GM12878 (cell line): Measurements from ENCODE around the gene TNFRSF8. TPM values are rescaled to one million over a fixed set of nuclear protein-coding genes. Genes with fewer than 3 reads are reported as not detected.
A peak's percentile ranks its signal among the peaks of the same experiment; 100 is the strongest.

ENCODE experiments used
- ATAC-seq: fragments of 200-7000 bp; cut with Tn5 transposase; 3 replicates; pipeline ENCODE4 v1.9.1; 2020; ENCODE audit warnings: mild to moderate bottlenecking, moderate library complexity
- BruUV-seq: library from RNA; stranded (reverse); fragments of 400-500 nt; replicated peaks from 2 replicates; lab custom pipeline; 2021; lab: Mats Ljungman, UMichigan
- CTCF ChIA-PET: fragments of 300-600 bp; sonication (Branson Sonifier 250); formaldehyde crosslinking; extraction: SDS; loops from one replicate; lab custom pipeline; 2021; ENCODE audit warnings: inconsistent platforms; lab: Yijun Ruan, JAX
- POLR2A ChIA-PET: fragments of 350-600 bp; formaldehyde crosslinking; extraction: SDS; loops from one replicate; lab custom pipeline; 2021; ENCODE audit warnings: inconsistent platforms; lab: Charles Lee
- RAD21 ChIA-PET: fragments of 300-600 bp; sonication (Branson Sonifier 250); formaldehyde crosslinking; loops from one replicate; lab custom pipeline; 2023; ENCODE audit warnings: antibody characterized with exemption; ENCODE audit not compliant: unreplicated experiment; lab: Charles Lee
- SMC1A ChIA-PET: fragments of 300-600 bp; sonication (Branson Sonifier 250); formaldehyde crosslinking; loops from one replicate; lab custom pipeline; 2023; ENCODE audit not compliant: unreplicated experiment, uncharacterized antibody; lab: Charles Lee
- DNase-seq: peaks from one replicate; pipeline ENCODE4 v3.0.0-alpha.2; 2011; ENCODE audit warnings: low read depth, low spot score
- FAIRE-seq: peaks from 3 replicates; lab custom pipeline; 2011; peaks lifted over from hg19 to GRCh38; lab: Jason Lieb, UNC
- H2AFZ ChIP-seq: 2 replicates; pipeline ENCODE4 v1.6.0; 2011; ENCODE audit warnings: low read depth, low read length, control low read depth; ENCODE audit not compliant: control insufficient read depth
- H3K27ac ChIP-seq: 2 replicates; pipeline ENCODE4 v1.5.1; 2011; ENCODE audit warnings: control low read depth; ENCODE audit not compliant: control insufficient read depth, insufficient read depth
- H3K27me3 ChIP-seq, 2 experiments: replicated peaks in 1 of 2; 2 replicates each; pipeline versions ENCODE4 v1.6.0 to v1.6.1; 2011; ENCODE audit warnings: low read length in 1 of 2; ENCODE audit not compliant: control insufficient read depth in 2 of 2, insufficient read depth in 2 of 2
- H3K36me3 ChIP-seq, 2 experiments: 2 replicates each; pipeline ENCODE4 v1.5.1; 2011; ENCODE audit warnings: low read length in 1 of 2; ENCODE audit not compliant: control insufficient read depth in 2 of 2, insufficient read depth in 2 of 2
- H3K4me1 ChIP-seq: 2 replicates; pipeline ENCODE4 v1.6.1; 2011; ENCODE audit warnings: mild to moderate bottlenecking, low read length, moderate library complexity, mixed read lengths; ENCODE audit not compliant: control insufficient read depth, insufficient read depth
- H3K4me2 ChIP-seq: 2 replicates; pipeline ENCODE4 v1.6.0; 2011; ENCODE audit warnings: control low read depth; ENCODE audit not compliant: control insufficient read depth, insufficient read depth
- H3K4me3 ChIP-seq: fragments of 200-600 bp; sonication (generic); 2 replicates; pipeline ENCODE4 v1.5.1; 2016
- H3K79me2 ChIP-seq: 2 replicates; pipeline ENCODE4 v1.6.0; 2011; ENCODE audit warnings: low read length; ENCODE audit not compliant: control insufficient read depth, insufficient read depth
- H3K9ac ChIP-seq: 2 replicates; pipeline ENCODE4 v1.8.0; 2011; ENCODE audit warnings: low read length, control low read depth, mixed read lengths; ENCODE audit not compliant: control insufficient read depth, insufficient read depth
- H3K9me3 ChIP-seq: replicated peaks from 3 replicates; pipeline ENCODE4 v1.5.1; 2011; ENCODE audit warnings: mild to moderate bottlenecking, low read length; ENCODE audit not compliant: control insufficient read depth, insufficient read depth
- H4K20me1 ChIP-seq: 2 replicates; pipeline ENCODE4 v1.6.0; 2011; ENCODE audit not compliant: control insufficient read depth, insufficient read depth
- CBX5 ChIP-seq: sonication (generic); IDR thresholded peaks from 2 replicates; pipeline ENCODE4 v1.6.1; 2016; ENCODE audit warnings: low read depth, moderate library complexity, mild to moderate bottlenecking, inconsistent platforms
- NFXL1 ChIP-seq: fragments of 450-650 bp; IDR thresholded peaks from 2 replicates; pipeline ENCODE4 v1.6.1; 2017; ENCODE audit warnings: antibody characterized with exemption, mild to moderate bottlenecking, borderline replicate concordance
- NR2F1 ChIP-seq: fragments of 450-650 bp; conservative IDR thresholded peaks from 2 replicates; pipeline ENCODE4 v1.6.1; 2017; ENCODE audit warnings: mild to moderate bottlenecking
- WGBS: methylation state at CpG from one replicate; pipeline ENCODE4 v1.1.6; 2016; ENCODE audit warnings: low lambda C conversion rate; ENCODE audit not compliant: insufficient replicate concordance, insufficient coverage; ENCODE audit errors: missing lambda C conversion rate; 5-methylcytosine and 5-hydroxymethylcytosine counted together
- in situ Hi-C: fragments of 300-500 bp; cut with MboI; formaldehyde crosslinking; loops from 9 replicates; pipeline ENCODE4 v1.14.3; 2018; ENCODE audit warnings: mixed read lengths
- intact Hi-C: fragments of 100-400 bp; cut with micrococcal nuclease; formaldehyde crosslinking; loops from one replicate; pipeline ENCODE4 v1.14.2; 2022; ENCODE audit not compliant: unreplicated experiment
- polyA plus RNA-seq, 11 experiments: library from polyadenylated mRNA; depleted of rRNA in 4 of 11; unstranded in 6 of 11; stranded (reverse) in 5 of 11; fragments of >200 nt; fragmentation: Nextera tagmentation in 4 of 11; fragmentation: Illumina TruSeq in 1 of 11; extraction: Ambion mirVana in 4 of 11; extraction: Trizol in 1 of 11; gene quantifications; 1 replicate in 1 of 11; 2 replicates in 10 of 11; pipeline versions ENCODE4 v1.2.1 to v1.2.3, GENCODE V29; 2011 to 2016; ENCODE audit warnings: inconsistent platforms in 2 of 11, missing spikeins in 2 of 11, low read depth in 1 of 11
- total RNA-seq, 4 experiments: library from RNA; depleted of rRNA in 3 of 4; stranded (reverse); fragments of >200 nt in 3 of 4; fragmentation: Illumina TruSeq in 1 of 4; extraction: Trizol in 1 of 4; gene quantifications; 2 replicates each; pipeline versions ENCODE4 v1.2.1 to v1.2.3, GENCODE V29; 2013 to 2021
- TF ChIP-seq, protein P1 (sequence below): fragments of 450-650 bp; IDR thresholded peaks from 2 replicates; pipeline ENCODE4 v1.6.1; 2017; ENCODE audit warnings: antibody characterized with exemption, mild to moderate bottlenecking, moderate library complexity
- TF ChIP-seq, protein P2 (sequence below): IDR thresholded peaks from 2 replicates; pipeline ENCODE4 v1.6.1; 2011; ENCODE audit warnings: borderline replicate concordance, low read depth, mild to moderate bottlenecking, moderate library complexity, low read length; ENCODE audit not compliant: insufficient read depth, poor library complexity, severe bottlenecking

The TNFRSF8 gene
- total and polyA plus RNA-seq, 10 of the 15 experiments (the other 5 are each of a cell fraction or from before 2014, with no cell fraction given) = 9.8 to 114 (median 58.8) TPM

DNA sequence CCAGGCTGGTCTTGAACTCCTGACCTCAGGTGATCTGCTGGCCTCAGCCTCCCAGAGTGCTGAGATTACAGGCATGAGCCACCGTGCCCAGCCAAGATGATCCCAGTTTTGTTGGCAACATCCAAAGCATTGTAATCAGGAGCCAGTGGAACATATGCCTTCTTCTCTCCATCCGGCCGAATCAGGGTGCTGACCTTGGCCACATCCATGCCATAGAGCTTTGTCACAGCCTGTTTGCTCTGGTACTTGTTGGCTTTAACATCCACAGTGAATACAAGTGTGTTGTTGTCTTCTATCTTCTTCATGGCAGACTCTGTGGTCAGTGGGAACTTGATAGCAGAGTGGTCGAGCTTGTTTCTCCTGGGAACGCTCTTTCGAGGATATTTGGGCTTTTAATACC is 17.1 kb downstream of the TNFRSF8 start:
- H3K4me3 ChIP-seq = no peak overlapping the region
- FAIRE-seq (no peak), DNase-seq (no peak)
- H3K9me3 ChIP-seq = peaks cover 9% of the 10 kb centered on the region; the same call in 2 of the 3 replicates
- in situ Hi-C loops (no loop called here), intact Hi-C loops (no loop called here)
- no peak overlapping the region for H2AFZ ChIP-seq
- no TSS peak for BruUV-seq
- peak overlapping the region; percentile 97 for H3K27ac ChIP-seq
- ChIA-PET POLR2A (interaction anchor here (0.6 to 8.0 kb wide), 10 partner anchors 8 to 172 kb away, joined by 4 to 134 read pairs (median 21); partner anchors contain the start of genes MIIP and TNFRSF8), RAD21 (interaction anchor here (0.9 to 4.0 kb wide), 14 partner anchors 8 to 159 kb away, joined by 3 to 120 read pairs (median 18); partner anchors contain the start of genes MIIP and TNFRSF8), CTCF (interaction anchor here (0.8 to 4.7 kb wide), 21 partner anchors 8 to 99 kb away, joined by 3 to 80 read pairs (median 19); partner anchors contain the start of genes MFN2, MIIP and TNFRSF8)
- no peaks in the 10 kb centered on the region for H3K27me3 ChIP-seq
- H3K36me3 ChIP-seq = peaks cover 7 to 18% of the 10 kb centered on the region in 2 experiments
- 90% methylated on average over 6 of the region's 6 CpGs for WGBS
- H3K4me2 ChIP-seq = peak overlapping the region; percentile 50
- H3K4me1 ChIP-seq = peaks cover 63% of the 10 kb centered on the region
- no peaks in the 10 kb centered on the region for H4K20me1 ChIP-seq
- TF ChIP-seq CBX5 (no peak), NR2F1 (0 out of 2 replicates have a peak, but pooled peaks have one; percentile 9)
- TF ChIP-seq, all 136 proteins: peak for 1
- Histone ChIP-seq H3K79me2 (peaks cover 86% of the 10 kb centered on the region), H3K9ac (no peak overlapping the region)
- no peak for ATAC-seq
- SMC1A ChIA-PET = interaction anchor here (0.8 to 5.3 kb wide), 16 partner anchors 9 to 165 kb away, joined by 3 to 106 read pairs (median 12); partner anchors contain the start of gene MIIP

DNA sequence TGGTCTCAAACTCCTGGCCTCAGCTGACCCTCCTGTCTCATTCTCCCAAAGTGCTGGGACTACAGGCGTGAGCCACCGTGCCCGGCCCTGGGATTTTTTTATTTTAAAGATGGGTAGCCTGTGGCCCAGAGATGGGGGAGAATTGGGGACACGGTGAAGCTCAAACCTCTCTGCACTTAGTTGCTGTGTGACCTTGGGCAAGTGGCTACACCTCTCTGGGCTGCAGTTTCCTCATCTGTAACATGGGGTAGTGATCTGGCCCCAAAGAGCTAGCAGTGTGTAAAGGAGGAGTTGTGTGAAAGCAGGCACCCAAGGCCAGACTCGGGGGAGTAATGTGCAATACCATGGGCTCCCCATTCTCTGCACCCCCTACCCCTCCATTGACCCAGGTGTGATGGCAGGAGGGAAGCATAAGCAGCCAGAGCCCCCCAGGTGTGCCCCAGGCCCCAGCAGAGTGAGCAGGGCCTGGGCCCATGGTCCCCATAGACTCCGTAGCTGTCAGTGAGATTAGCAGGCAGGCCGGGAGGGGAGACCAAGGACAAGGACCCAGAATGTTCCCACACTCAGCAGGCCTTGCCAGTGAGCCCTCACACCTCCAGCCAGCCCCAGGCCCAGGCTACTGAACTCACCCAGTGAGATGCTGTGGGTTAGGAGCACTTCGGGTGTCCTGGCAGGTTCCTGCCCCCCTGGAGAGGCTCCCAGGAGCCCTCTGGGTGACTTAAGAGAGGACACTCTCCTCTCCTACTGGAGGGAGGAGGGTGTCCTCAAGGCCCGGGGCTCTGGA is 17.9 kb downstream of the TNFRSF8 start:
- no peaks in the 10 kb centered on the region for H3K27me3 ChIP-seq
- H3K79me2 ChIP-seq = peaks cover 84% of the 10 kb centered on the region
- ChIA-PET CTCF (interaction anchor here (0.8 to 4.7 kb wide), 13 partner anchors 10 to 109 kb away, joined by 3 to 80 read pairs (median 22); partner anchors contain the start of genes MFN2 and MIIP), POLR2A (interaction anchor here (0.6 to 8.0 kb wide), 8 partner anchors 8 to 83 kb away, joined by 4 to 134 read pairs (median 28); partner anchors contain the start of genes MIIP and TNFRSF8), SMC1A (interaction anchor here (0.8 to 5.3 kb wide), 8 partner anchors 13 to 80 kb away, joined by 3 to 106 read pairs (median 27); partner anchors contain the start of gene MIIP), RAD21 (interaction anchor here (1.1 to 4.0 kb wide), 8 partner anchors 8 to 159 kb away, joined by 3 to 120 read pairs (median 48); partner anchors contain the start of genes MIIP and TNFRSF8)
- ATAC-seq = no peak
- intact Hi-C loops = no loop called here
- no peak for DNase-seq
- H3K9ac ChIP-seq = no peak overlapping the region
- H3K36me3 ChIP-seq = peaks cover 8 to 23% of the 10 kb centered on the region in 2 experiments
- no TSS peak for BruUV-seq
- in situ Hi-C loops = no loop called here
- FAIRE-seq = no peak
- H3K4me3 ChIP-seq = no peak overlapping the region
- H3K4me2 ChIP-seq = peak overlapping the region; percentile 44
- H4K20me1 ChIP-seq = no peaks in the 10 kb centered on the region
- peaks cover 59% of the 10 kb centered on the region for H3K4me1 ChIP-seq
- H3K9me3 ChIP-seq = peaks cover 9% of the 10 kb centered on the region; the same call in 2 of the 3 replicates
- H2AFZ ChIP-seq = no peak overlapping the region
- 91% methylated on average over 9 of the region's 9 CpGs for WGBS
- H3K27ac ChIP-seq = peak overlapping the region; percentile 49
- TF ChIP-seq, protein P1, sequence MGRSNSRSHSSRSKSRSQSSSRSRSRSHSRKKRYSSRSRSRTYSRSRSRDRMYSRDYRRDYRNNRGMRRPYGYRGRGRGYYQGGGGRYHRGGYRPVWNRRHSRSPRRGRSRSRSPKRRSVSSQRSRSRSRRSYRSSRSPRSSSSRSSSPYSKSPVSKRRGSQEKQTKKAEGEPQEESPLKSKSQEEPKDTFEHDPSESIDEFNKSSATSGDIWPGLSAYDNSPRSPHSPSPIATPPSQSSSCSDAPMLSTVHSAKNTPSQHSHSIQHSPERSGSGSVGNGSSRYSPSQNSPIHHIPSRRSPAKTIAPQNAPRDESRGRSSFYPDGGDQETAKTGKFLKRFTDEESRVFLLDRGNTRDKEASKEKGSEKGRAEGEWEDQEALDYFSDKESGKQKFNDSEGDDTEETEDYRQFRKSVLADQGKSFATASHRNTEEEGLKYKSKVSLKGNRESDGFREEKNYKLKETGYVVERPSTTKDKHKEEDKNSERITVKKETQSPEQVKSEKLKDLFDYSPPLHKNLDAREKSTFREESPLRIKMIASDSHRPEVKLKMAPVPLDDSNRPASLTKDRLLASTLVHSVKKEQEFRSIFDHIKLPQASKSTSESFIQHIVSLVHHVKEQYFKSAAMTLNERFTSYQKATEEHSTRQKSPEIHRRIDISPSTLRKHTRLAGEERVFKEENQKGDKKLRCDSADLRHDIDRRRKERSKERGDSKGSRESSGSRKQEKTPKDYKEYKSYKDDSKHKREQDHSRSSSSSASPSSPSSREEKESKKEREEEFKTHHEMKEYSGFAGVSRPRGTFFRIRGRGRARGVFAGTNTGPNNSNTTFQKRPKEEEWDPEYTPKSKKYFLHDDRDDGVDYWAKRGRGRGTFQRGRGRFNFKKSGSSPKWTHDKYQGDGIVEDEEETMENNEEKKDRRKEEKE = no peak
- TF ChIP-seq, protein P2, sequence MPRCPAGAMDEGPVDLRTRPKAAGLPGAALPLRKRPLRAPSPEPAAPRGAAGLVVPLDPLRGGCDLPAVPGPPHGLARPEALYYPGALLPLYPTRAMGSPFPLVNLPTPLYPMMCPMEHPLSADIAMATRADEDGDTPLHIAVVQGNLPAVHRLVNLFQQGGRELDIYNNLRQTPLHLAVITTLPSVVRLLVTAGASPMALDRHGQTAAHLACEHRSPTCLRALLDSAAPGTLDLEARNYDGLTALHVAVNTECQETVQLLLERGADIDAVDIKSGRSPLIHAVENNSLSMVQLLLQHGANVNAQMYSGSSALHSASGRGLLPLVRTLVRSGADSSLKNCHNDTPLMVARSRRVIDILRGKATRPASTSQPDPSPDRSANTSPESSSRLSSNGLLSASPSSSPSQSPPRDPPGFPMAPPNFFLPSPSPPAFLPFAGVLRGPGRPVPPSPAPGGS = no peak
- TF ChIP-seq NFXL1 = no peak
